Measurements from ENCODE around the gene NFASC.

The NFASC gene

GRCh38 chr1:204940591-204940990 is 69.9 kb downstream of the NFASC start:
- Histone ChIP-seq H3K27me3 (ENCODE audit: low read length) (no peaks in the 10 kb centered on the region), H3K9me3 (ENCODE audit: insufficient read depth, low read length) (no peaks in the 10 kb centered on the region), H3K9me2 (replicated peaks; ENCODE audit: insufficient read depth, low read length) (no peaks in the 10 kb centered on the region), H3F3A (ENCODE audit: insufficient read depth) (no peaks in the 10 kb centered on the region), H3K79me2 (ENCODE audit: insufficient read depth, low read length) (no peaks in the 10 kb centered on the region), H4K20me1 (ENCODE audit: low read depth, low read length) (no peaks in the 10 kb centered on the region), H3K4me3 (ENCODE audit: insufficient read depth, low read length, poor library complexity, severe bottlenecking) (no peak overlapping the region), H3K36me3 (ENCODE audit: low read length) (no peaks in the 10 kb centered on the region), H3K27ac (ENCODE audit: low read depth, low read length) (no peak overlapping the region), H2AFZ (ENCODE audit: low read depth, low read length, severe bottlenecking) (no peak overlapping the region), H3K4me2 (ENCODE audit: low read depth, low read length, poor library complexity, severe bottlenecking) (no peak overlapping the region), H3K9ac (ENCODE audit: low read length) (no peak overlapping the region)
- no peak for TF ChIP-seq EZH2phosphoT487 (conservative IDR thresholded peaks at IDR 0.05; ENCODE audit: low read length)
- TF ChIP-seq, protein P1, sequence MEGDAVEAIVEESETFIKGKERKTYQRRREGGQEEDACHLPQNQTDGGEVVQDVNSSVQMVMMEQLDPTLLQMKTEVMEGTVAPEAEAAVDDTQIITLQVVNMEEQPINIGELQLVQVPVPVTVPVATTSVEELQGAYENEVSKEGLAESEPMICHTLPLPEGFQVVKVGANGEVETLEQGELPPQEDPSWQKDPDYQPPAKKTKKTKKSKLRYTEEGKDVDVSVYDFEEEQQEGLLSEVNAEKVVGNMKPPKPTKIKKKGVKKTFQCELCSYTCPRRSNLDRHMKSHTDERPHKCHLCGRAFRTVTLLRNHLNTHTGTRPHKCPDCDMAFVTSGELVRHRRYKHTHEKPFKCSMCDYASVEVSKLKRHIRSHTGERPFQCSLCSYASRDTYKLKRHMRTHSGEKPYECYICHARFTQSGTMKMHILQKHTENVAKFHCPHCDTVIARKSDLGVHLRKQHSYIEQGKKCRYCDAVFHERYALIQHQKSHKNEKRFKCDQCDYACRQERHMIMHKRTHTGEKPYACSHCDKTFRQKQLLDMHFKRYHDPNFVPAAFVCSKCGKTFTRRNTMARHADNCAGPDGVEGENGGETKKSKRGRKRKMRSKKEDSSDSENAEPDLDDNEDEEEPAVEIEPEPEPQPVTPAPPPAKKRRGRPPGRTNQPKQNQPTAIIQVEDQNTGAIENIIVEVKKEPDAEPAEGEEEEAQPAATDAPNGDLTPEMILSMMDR (IDR thresholded peaks at IDR 0.05; ENCODE audit: insufficient read depth, low read length, poor library complexity, severe bottlenecking) = no peak

DNA sequence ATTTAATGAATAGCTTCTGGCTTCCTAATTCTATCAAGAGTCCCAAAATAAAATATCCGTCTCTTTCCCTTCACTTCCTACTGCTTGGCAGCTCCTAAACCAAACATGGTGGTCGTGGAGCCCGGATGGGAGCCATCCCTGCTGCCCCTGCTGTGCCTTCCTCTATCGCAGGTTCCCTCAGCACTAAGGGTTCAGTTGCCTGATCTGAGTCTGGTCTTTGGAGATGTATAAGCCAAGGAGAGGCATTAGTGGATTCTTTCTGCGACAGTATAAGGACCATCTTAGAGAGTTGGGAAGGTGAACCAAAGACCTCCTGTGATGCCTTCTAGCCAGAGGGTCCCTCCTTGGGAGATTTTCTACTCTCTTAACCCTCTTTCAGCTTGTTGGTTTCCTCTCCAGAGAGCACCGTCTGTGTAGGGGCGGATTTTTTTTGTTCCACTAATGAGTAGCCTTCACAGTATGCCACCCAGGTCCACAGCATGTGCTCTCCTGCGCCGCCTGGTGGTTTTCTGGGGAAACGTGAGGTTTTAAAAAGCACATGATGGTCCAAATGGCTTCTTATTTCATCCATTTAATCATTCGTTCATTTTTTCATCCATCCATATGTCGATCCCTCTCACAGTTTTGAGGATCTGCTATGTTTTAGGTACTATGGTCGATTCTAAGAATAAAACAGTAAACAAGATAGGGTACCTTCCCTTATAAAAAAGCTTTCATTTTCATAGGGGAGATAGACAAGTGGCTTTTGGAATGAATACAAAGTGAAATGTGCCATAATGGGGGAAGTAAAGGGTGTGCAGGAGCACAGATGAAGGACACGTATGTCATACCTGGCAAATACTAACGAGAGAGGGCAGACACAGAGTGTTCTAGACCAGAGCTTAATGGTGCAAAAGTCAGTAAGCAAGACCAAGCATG is 71.0 kb downstream of the NFASC start:
- Histone ChIP-seq H3K4me3 (ENCODE audit: insufficient read depth, low read length, poor library complexity, severe bottlenecking) (no peak overlapping the region), H3K27me3 (ENCODE audit: low read length) (no peaks in the 10 kb centered on the region), H3K9me2 (replicated peaks; ENCODE audit: insufficient read depth, low read length) (no peaks in the 10 kb centered on the region), H3K9me3 (ENCODE audit: insufficient read depth, low read length) (no peaks in the 10 kb centered on the region), H3K79me2 (ENCODE audit: insufficient read depth, low read length) (no peaks in the 10 kb centered on the region), H3K36me3 (ENCODE audit: low read length) (no peaks in the 10 kb centered on the region), H3F3A (ENCODE audit: insufficient read depth) (no peaks in the 10 kb centered on the region), H2AFZ (ENCODE audit: low read depth, low read length, severe bottlenecking) (no peak overlapping the region), H3K27ac (ENCODE audit: low read depth, low read length) (no peak overlapping the region), H3K9ac (ENCODE audit: low read length) (no peak overlapping the region), H4K20me1 (ENCODE audit: low read depth, low read length) (no peaks in the 10 kb centered on the region), H3K4me2 (ENCODE audit: low read depth, low read length, poor library complexity, severe bottlenecking) (no peak overlapping the region)
- TF ChIP-seq, protein P1 (IDR thresholded peaks at IDR 0.05; ENCODE audit: insufficient read depth, low read length, poor library complexity, severe bottlenecking) = peak; percentile 70
- no peak for TF ChIP-seq EZH2phosphoT487 (conservative IDR thresholded peaks at IDR 0.05; ENCODE audit: low read length)

DNA sequence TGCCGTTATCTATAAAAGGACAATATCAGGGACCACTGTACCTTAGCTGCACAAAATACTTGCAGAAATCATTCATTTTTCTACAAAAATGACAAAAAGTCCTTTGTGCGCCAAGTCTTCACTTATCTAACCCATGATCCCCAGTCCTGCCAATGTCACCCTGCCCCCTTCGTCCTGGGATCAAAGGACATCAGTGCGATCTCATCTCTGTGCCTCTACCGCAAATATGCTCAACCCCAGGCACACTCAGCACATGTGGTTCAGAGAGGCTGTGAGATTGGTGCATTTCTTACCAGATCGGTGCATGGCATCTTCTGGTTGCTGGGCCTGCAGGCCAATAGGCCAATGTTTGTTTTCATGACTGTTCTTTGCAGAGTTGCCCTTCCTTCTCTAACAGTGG is 72.8 kb downstream of the NFASC start:
- no peak overlapping the region for H3K4me2 ChIP-seq (ENCODE audit: low read depth, low read length, poor library complexity, severe bottlenecking)
- no peak overlapping the region for H3K27ac ChIP-seq (ENCODE audit: low read depth, low read length)
- H3F3A ChIP-seq (ENCODE audit: insufficient read depth) = no peaks in the 10 kb centered on the region
- no peaks in the 10 kb centered on the region for H3K9me2 ChIP-seq (replicated peaks; ENCODE audit: insufficient read depth, low read length)
- H3K9ac ChIP-seq (ENCODE audit: low read length) = no peak overlapping the region
- no peaks in the 10 kb centered on the region for H3K27me3 ChIP-seq (ENCODE audit: low read length)
- no peaks in the 10 kb centered on the region for H3K79me2 ChIP-seq (ENCODE audit: insufficient read depth, low read length)
- H4K20me1 ChIP-seq (ENCODE audit: low read depth, low read length) = no peaks in the 10 kb centered on the region
- H3K36me3 ChIP-seq (ENCODE audit: low read length) = no peaks in the 10 kb centered on the region
- no peak for TF ChIP-seq EZH2phosphoT487 (conservative IDR thresholded peaks at IDR 0.05; ENCODE audit: low read length)
- TF ChIP-seq, protein P1 (IDR thresholded peaks at IDR 0.05; ENCODE audit: insufficient read depth, low read length, poor library complexity, severe bottlenecking) = no peak
- no peak overlapping the region for H3K4me3 ChIP-seq (ENCODE audit: insufficient read depth, low read length, poor library complexity, severe bottlenecking)
- no peaks in the 10 kb centered on the region for H3K9me3 ChIP-seq (ENCODE audit: insufficient read depth, low read length)
- no peak overlapping the region for H2AFZ ChIP-seq (ENCODE audit: low read depth, low read length, severe bottlenecking)

Data from SU-DHL-6 (cell line).